Embryonic facial prominence (tissue), 1 donor: ENCODE data around the gene AHCYL1.
"Not testable (repeated sequence)": the region's sequence is repeated elsewhere in the genome, so short reads cannot be mapped to it uniquely, and the experiment has no call there.

Experiments
- DNase-seq: peaks from one replicate; pipeline ENCODE4 v3.0.0-alpha.2; 2016; ENCODE audit errors: extremely low spot score

The AHCYL1 gene

DNA sequence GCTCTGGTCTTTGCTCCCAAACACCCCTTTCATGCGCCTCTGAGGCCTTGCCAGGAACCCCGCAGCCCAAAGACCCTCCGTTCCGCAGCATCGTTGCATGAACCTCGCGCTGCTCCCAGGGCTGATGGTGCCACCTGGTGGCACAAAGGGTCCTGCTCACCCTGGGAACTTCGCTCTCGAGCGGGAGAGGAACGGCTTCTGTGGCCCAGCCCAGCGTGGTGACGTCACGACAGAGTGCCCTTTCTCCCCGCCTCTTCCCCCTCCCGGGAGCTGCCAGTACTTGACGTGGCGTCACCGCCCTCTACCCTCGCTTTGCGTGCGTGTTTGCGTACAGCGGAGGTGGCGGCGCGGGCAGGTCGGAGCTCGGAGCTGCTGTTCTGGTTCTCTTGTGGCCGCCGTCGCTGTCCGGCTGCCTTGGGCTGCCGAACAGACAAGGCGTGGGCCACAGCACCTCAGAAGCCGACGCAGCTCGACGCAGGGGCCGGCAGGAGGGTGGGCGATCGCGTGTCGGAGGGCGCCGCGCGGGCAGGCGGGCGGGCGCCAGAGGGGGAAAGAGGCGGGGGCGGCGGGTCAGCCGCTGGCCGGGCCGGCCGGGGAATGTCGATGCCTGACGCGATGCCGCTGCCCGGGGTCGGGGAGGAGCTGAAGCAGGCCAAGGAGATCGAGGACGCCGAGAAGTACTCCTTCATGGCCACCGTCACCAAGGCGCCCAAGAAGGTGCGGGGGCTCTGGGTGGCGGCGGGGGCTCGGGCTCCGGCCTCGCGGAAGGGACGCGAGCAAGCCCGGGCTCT, at the start of gene AHCYL1:
Gene AHCYL1, plus strand, starts transcription at position 310 of the 791 bp plus-strand sequence. Its CDS starts 288 bp downstream, at position 598.
- DNase-seq: peak; percentile 99

DNA sequence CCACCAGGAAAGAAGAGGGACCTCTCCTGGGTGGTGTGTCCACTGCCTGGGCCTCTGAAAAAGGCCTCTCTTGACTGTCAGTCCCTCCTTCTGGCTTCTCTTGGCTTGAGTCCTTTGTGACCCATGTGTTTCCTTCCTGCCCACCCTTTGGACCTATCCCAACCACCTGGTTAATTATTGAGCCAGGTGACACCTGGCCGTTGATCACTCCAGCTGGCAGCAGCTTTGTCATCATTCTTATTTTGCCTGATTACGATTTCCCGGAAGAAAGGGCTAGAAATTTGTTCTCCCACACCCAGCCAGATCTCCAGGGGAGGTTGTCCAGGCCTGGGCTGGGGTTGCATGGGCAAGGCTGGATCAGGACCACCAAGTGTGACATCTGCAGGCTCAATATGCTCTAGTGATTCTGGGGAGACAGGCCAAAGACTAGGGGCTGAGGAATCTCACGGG, 49.1 kb upstream of the AHCYL1 start:
- no peak for DNase-seq

DNA sequence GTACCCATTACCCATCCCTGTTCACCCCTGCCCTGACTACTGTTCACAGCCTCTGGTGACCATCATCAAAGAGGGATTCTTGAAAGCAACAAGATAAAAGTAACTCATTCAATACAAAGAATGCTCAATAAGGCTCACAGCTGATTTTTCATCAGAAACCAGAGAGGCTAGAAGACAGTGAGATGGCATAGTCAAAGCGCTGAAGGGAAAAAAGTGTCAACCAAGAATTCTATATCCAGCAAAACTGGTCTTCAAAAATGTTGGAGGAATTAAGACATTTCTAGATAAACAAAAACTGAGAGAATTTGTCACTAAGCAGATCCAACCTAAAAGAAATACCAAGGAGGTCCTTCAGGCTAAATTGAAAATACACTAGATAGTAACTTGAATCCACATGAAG, 46.8 kb upstream of the AHCYL1 start:
- no peak for DNase-seq

DNA sequence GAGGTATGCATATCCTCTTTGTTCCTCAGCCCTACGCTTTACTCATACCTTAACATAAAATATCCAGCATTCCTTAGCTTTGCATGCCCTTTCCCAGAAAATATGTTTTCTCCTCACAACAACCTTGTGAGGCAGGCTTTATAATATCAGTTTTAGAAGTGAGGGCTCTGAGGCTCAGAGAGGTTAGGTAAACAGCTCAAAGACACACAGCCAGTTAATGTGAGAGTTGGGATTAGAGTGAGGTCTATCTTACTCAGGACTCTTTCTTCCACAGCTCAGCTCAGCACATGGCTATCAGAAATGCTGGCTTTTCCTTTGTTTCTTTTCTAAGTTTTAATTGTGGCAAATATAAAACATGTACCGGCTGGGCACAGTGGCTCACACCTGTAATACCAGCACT, 46.0 kb upstream of the AHCYL1 start:
- no peak for DNase-seq

DNA sequence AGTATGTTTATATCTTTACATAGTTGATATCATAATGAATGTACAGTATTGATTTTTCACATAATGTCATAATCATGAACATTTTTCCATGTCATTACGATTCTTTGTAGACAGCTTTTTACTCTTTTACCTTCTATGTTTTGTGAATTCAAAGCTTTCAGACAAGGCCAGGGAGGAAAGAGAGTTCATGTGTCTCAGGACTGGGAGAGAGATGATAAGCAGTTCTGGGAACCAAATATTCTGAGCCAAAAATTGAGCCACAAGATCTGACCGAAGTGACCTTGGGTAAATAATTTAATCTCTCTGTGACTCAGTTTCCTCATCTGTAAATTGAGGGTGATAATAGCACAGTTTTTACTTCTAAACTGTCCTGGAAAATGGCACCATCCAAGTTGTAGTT, 42.1 kb upstream of the AHCYL1 start:
- no peak for DNase-seq

DNA sequence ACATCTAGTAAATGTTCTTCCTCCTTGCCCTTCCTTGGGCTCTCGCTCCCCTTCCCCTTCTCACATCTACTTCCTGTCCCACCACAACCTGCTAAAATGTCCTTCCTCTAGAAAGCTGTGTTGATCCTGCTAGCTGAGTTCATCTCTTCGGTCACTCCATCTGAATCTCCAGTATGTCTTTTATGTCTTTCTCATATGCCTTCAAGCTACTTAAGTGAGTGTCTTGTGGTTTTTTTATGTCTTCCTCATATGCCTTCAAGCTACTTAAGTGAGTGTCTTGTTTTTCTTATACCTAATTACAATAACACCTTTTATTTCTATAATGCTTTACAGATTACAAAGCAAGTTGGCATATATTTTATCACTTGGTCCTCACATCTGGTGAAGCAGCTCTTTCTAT, 40.0 kb upstream of the AHCYL1 start:
- DNase-seq: no peak

DNA sequence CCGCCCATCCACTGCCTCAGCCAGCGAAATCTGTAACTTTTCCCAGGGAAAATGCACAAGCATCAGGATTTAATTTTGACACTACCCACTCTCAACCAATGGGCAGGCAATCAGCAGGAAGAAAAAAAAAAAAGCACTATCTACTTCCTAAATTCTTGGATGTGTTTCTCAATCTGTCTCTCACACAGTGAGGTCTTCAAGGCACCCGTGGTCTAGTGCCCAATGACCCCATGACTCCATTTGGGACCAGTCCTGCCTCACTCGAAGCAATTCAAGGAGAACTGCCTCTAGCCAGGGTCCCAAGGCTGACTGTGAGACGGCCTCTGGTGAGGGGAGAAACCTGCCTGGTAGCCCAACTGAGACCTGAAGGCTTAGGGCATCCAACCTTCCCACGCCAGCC, 38.1 kb upstream of the AHCYL1 start:
- no peak for DNase-seq

DNA sequence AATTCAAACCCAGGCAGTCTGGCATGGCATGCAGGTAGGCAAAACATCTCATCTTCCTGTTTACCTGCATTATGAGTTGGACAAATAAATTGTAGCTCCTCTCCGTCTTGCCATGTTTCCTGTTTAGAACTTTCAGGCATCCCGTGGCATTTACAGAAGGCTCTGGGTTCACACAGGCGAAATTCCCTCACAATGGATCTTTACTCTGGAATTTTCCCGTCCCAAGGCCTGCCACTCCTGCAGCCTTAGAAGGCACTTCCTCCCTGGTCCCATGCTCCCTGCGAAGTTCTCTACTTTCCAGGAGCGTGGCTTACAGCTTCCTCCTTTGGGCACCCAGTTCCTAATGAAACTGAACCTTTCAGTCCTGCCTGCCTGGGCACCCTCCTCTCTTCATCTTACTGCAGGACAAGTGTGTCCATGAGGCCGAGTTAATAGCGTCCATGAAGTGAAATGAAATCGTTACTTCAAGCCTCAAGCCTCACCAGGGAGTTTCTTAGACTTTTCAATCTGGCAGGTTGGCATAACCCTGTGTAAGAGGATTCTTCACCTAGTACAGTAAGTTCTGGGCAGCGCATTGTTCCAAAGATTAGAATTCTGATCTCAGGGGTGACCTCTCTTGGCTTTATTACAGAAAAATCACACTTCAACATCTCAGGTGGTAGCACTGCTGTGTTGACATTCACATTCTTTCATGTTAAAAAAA, 36.8 kb upstream of the AHCYL1 start:
- DNase-seq: no peak

DNA sequence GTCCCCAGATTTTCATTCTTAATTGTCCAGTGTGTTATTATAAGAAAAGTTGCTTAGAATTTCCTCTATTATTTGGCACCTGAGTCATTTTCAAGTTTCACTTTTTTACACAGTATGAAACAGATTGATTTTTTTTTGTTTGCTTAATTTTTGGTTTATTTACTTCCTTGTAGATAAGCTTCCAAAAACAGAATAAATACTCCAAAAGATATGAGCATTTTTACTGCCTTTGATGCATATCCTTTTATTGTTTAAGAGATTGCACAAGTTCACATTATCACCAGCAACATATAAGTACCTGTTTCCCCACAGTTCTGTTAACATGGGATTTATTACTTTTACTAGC, 36.3 kb upstream of the AHCYL1 start:
- DNase-seq: no peak

DNA sequence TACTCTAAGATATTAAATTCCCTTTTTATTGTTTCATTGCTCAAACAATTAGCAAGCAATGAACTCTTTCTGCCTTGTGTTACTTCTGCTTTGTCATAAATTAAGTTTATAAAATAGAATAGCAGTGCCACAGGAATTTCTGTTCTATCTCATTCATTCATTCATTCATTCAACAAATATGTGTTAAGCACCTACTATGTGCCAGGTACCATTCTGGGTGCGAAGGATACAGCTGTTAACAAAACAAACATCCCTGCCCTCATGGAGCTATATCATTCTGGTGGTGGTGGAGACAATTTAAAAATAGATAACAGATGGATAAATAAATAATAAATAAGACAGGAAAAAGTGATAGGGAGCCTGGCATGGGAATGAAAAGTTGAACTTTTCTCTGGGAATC, 34.5 kb upstream of the AHCYL1 start:
- DNase-seq: no peak

DNA sequence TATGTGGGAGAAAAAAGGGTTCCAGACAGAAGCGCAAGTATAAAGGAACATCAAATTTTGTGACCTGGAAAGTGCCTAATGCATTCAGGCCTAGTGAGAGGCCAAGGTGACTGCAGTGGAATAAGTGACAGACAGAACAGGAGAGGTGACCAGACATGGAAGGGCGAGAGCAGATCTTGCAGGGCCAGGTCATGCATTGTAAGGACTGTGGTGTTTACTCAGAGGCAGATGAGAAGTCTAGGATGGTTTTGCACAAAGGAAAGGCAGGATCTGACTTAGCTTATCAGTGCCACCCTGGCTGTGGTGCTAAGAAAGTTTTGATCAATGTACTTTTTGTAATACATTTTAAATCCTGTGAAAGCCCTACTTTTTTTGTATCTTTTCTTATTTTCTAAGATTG, 34.1 kb upstream of the AHCYL1 start:
- no peak for DNase-seq

DNA sequence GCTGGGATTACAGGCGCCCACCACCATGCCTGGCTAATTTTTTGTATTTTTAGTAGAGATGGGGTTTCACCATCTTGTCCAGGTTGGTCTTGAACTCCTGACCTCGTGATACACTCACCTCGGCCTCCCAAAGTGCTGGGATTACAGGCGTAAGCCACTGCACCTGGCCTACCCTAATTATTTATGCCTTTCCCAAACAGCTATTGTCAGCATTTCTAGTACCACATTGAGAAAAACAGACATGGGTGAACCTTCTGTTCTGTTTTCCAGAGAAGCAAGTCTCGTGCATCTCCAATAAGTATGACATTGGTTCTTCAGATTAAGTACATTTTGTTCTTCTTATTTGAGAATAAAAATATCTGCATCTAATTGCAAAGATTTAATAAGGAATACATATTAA, 33.1 kb upstream of the AHCYL1 start:
- DNase-seq: not testable (repeated sequence)

DNA sequence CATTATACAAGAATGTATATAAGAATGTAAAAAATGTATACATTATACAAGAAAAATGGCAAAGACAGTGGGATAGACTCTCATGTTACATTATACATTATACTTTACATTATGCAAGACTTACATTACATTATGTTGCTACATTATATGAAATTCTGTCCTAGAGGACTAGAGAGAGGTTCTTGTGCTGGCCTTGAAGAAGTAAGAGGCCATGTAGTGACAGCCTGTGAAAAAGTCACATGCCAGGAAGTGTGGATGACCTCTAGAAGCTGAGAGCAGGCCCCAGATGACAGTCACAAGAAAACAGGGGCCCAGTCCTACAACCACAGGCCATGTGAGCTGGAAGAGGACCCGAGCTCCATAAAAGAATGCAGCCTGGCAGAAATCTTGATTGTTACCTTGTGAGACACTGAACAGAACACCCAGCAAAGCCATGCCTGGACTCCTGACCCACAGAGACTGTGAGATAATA, 30.5 kb upstream of the AHCYL1 start:
- no peak for DNase-seq

DNA sequence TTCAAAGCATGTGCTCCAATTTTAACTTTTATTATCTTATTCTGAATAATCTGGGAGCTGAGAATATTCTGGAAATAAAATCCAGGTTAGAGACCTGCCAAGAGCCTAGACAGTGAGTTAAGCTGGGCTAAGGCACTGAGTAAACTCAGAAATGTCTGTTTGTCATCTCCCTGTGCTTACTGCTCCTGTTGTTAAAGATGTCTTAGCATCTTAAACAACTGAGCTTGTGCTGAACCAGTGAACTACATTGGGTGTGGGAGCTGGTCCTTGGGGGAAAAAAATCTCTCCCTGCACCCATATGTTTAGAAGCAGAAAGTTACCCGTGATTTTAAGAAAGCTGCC, 25.0 kb upstream of the AHCYL1 start:
- DNase-seq: no peak

DNA sequence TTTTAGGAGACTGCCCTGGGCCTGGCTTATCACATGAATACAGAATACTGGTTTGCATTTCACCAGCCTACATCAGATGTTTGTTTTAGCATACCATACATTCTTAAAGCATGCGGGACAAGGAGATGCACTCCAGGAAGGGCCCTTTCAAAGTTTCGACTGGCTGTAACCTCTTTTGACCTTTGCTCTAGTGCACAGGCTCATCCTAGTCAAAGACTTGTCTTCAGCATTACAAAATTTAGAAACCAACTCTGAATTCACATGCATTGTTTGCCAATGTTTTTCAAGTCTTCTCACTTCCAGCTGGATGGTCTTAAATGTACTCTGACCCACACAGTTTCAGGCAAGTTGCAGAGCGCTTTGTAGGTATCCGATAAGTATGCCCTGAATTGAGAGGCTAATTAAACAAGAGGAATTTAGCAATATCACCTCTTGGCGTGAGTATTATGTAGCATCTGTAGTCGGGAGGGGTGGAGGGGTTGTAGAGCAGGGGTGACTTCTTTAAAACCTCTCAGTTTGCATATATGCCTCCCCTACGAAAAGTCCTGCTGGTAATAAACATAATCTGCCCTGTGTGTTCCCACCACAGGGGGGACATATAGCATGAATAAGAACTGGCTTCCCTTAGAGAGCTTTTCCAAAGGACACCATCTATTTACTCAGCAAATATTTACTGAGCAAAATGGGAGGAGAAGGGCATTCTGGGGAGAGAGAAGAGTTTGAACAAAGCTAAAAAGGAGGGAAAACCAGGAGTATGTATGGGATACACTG, 24.4 kb upstream of the AHCYL1 start:
- no peak for DNase-seq

DNA sequence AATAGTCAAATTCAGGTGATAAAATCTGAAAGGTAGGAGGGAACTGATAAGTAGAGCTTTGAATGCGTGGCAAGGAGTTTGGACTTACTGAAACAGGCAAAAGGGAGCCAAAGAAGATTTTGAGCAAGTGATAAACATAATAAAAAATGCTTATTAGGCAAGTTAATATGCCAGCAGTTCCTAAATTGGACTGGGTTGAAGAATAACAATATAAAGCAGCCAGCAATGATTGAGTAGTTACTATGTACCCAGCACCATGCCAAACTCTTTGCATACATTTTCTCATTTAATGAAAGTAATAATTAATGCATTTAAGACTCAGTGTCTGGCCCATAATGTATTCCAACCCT, 23.8 kb upstream of the AHCYL1 start:
- no peak for DNase-seq

DNA sequence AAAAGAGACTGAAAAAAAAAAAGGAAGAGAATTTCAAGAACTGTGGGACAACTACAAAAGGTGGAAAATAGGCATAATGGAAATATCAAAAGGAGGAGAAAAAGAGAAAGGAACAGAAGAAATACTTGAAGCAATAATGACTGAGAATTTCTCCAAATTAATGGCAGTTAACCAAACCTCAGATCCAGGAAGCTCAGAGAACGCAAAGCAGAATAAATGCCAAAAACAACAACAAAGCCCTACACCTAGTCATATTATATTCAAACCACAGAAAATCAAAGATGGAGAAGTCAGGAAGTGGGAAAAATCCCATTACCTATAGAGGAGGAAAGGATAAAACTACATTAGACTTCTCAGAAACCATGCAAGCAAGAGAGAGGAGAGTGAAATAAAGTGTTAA, 20.7 kb upstream of the AHCYL1 start:
- DNase-seq: no peak

DNA sequence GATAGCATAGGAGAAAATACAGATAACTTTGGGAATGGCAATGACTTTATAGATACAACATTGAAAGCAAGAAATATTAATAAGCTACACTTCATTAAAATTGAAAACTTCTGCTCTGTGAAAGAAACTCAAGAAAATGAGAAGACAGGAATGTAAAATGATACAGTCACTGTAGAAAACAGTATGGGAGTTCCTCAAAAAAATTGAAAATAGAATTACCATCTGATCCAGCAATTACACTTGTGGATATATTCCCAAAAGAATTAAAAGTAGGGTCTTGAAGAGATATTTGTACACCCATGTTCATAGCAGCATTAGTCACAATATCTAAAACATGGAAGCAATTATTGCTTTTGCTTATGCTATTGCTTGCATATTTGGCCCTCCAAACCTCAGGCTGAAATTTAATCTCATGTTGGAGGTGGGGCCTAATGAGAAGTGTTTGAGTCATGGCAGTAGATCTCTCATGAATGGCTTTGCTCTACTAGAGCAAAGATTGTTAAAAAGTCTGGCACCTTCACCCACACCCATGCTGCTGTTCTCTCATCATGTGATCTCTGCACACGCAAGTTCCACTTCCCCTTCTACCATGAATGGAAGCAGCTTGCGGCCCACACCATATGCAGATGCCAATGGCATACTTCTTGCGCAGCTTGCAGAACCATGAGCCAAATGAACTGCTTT, 15.3 kb upstream of the AHCYL1 start:
- no peak for DNase-seq

DNA sequence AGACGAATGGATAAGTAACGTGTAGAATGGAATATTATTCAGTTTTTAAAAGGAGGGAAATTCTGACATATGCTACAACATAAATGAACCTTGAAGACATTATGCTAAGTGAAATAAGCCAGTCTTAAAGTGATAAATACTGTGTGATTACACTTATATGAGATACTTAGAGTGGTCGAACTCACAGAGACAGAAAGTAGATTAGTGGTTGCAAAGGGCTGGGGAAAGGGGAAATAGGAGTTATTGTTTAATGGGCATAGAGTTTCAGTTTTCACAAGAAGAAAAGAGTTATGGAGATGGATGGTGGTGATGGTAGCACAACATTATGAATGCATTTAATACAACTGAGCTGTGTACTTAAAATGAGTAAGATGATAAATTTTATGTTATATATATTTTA, 14.7 kb upstream of the AHCYL1 start:
- DNase-seq: no peak

DNA sequence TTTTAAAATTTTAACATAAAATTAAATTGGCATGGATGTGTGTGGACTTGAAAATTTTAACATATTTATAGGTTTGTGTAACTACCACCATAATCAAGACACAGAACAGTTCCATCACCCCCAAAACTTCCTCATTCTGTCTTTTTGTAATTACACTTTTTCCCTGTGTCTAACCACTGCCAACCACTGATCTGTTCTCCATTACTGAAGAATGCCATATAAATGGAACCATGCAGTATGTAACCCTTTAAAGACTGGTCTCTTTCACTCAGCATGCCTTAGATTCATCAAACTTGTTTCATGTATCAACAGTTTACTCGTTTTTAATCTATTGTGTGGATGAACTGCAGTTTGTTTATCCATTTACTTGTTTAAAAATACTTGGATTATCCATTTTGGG, 13.0 kb upstream of the AHCYL1 start:
- no peak for DNase-seq

DNA sequence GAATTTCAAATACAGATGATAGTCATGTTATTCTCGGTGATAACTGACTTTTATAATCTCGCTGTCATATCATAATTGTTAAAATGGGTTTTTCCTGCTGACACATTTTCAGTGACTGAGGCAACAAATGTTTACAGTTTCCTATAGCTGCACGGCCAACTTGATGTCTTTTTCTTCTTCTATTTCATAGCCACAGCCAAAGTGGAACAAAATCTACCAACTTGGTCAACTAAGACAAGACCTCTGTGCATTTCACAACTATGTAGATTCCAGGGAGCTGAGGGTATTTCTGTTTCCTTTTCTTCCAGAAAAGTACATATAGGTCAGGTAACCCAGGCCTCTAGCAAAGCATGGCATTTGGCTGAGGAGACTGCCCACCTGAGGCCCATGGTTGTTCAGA, 10.4 kb upstream of the AHCYL1 start:
- no peak for DNase-seq

DNA sequence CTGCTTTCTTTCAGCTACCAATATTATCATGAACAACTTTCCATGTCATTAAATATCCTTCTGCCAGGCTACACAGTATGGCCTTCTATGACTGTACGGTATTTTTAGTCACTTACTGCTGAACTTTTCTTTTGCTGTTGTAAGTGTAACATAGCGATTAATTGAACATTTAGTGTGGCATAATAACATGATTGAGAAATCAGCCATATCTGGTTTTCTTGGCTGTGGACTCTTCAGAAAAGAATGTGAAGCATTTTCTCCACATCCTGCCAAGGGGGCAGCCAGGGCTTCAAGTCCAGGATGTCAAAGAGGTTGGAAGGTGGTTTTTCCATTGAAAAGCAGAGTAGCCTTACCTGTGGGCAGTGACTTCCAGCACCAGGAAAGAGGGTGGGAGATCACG, 8.8 kb upstream of the AHCYL1 start:
- DNase-seq: no peak
